Stomach smooth muscle (tissue), 2 donors: ENCODE results near the gene WFDC1.

Source experiments
- H3K27ac ChIP-seq: one replicate; pipeline ENCODE4 v1.7.0; 2013; ENCODE audit warnings: mild to moderate bottlenecking, low read length, inconsistent platforms
- H3K27me3 ChIP-seq, 2 donors: one replicate each; pipeline ENCODE4 v1.7.0; 2013; ENCODE audit warnings: low read length in 2 of 2; ENCODE audit not compliant: insufficient read depth in 2 of 2, control insufficient read depth in 1 of 2
- H3K36me3 ChIP-seq, 2 donors: one replicate each; pipeline ENCODE4 v1.7.0; 2013; ENCODE audit warnings: low read length in 2 of 2; ENCODE audit not compliant: control insufficient read depth in 2 of 2, insufficient read depth in 2 of 2
- H3K4me1 ChIP-seq: one replicate; pipeline ENCODE4 v1.7.0; 2013; ENCODE audit warnings: low read length; ENCODE audit not compliant: control insufficient read depth, insufficient read depth
- H3K4me3 ChIP-seq, 2 donors: one replicate each; pipeline ENCODE4 v1.7.0; 2013; ENCODE audit warnings: low read length in 2 of 2
- H3K9ac ChIP-seq, 2 donors: one replicate each; pipeline ENCODE4 v1.7.0; 2013; ENCODE audit warnings: low read length in 2 of 2, mild to moderate bottlenecking in 1 of 2
- H3K9me3 ChIP-seq, 2 donors: one replicate each; pipeline ENCODE4 v1.7.0; 2013; ENCODE audit warnings: low read length in 2 of 2; ENCODE audit not compliant: control insufficient read depth in 2 of 2
- donor health status: healthy.
- donor health status: Pancreatic carcinoma.

WFDC1 gene

DNA sequence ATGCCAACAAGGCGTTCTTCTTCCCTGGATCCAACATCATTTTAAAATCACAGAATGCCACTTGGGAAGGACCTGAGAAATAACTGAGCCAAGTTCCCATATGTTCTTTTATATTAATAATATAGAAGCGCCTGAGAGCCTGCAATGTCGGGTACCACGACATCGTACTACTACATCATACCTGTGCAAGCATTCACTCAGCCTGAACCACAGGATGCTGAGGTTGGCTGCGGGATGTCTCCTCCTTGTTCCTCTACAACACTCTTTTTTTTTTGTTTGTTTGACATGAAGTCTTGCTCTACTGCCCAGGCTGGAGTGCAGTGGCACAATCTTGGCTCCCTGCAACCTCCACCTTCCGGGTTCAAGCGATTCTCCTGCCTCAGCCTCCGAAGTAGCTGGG lies 71.5 kb downstream of the WFDC1 start:
- Histone ChIP-seq H3K9me3 (no peaks in the 10 kb centered on the region), H3K27ac (no peak overlapping the region), H3K4me3 (no peak overlapping the region), H3K4me1 (no peaks in the 10 kb centered on the region), H3K36me3 (no peaks in the 10 kb centered on the region), H3K9ac (no peak overlapping the region), H3K27me3 (peaks cover 26 to 28% of the 10 kb centered on the region in 2 donors)

- no peaks in the 10 kb centered on the region for H3K4me1 ChIP-seq
- H3K27ac ChIP-seq, result no peak overlapping the region
- H3K9me3 ChIP-seq, result no peaks in the 10 kb centered on the region
- peaks cover 26 to 29% of the 10 kb centered on the region in 2 donors for H3K27me3 ChIP-seq
- no peak overlapping the region for H3K4me3 ChIP-seq
- no peaks in the 10 kb centered on the region for H3K36me3 ChIP-seq
- H3K9ac ChIP-seq, result no peak overlapping the region
These were observed 72.6 kb downstream of the WFDC1 start for GRCh38 chr16:84367297-84367680.

GRCh38 chr16:84367750-84368307 lies 73.2 kb downstream of the WFDC1 start:
- no peaks in the 10 kb centered on the region for H3K4me1 ChIP-seq
- H3K4me3 ChIP-seq, result no peak overlapping the region
- H3K27ac ChIP-seq, result no peak overlapping the region
- H3K27me3 ChIP-seq, result peaks cover 26 to 29% of the 10 kb centered on the region in 2 donors
- H3K9me3 ChIP-seq, result no peaks in the 10 kb centered on the region
- no peak overlapping the region for H3K9ac ChIP-seq
- no peaks in the 10 kb centered on the region for H3K36me3 ChIP-seq

DNA sequence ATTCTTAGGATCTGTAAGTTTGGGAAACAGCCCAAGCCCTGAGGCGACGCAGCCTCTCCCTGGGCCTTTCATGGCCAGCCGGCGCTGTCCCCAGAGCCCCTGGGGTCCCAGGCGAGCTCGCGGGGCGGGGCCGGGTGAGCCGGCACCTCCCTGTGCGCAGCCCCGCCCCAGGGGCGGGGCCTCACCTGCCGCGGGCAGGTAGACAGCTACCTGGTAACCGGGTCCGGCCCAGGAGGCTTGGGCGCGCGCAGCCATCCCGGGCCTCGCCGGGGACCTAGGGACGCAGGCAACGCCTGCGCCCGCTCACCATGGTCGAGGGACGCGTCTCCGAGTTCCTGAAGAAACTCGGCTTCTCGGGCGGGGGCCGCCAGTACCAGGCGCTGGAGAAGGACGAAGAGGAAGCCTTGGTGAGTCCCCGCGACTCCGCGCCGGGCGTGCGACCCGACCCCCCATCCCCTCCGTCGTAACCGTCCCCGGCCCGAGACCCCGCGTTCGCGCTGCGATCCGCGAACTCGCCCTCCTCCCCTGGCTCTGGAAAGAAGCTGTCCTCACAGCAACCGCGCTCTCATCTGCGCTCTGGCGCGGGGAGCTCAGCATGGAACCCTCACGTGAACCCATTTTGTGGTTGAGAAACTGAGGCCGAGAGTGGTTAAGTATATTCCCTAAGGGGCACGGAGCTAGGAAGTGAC lies 73.8 kb downstream of the WFDC1 start, which contains the start of gene ATP2C2:
ATP2C2 (plus strand) TSS at position 231 of the 689 bp plus-strand sequence; CDS start at position 309, 78 bp downstream.
- Histone ChIP-seq H3K36me3 (no peaks in the 10 kb centered on the region), H3K4me3 (no peak within 1 kb of the TSS), H3K9ac (no peak within 1 kb of the TSS), H3K27me3 (peaks cover 26 to 29% of the 10 kb centered on the region in 2 donors), H3K27ac (no peak within 1 kb of the TSS), H3K9me3 (no peaks in the 10 kb centered on the region), H3K4me1 (no peaks in the 10 kb centered on the region)

GRCh38 chr16:84369105-84369504 lies 74.4 kb downstream of the WFDC1 start:
- Histone ChIP-seq H3K27ac (no peak overlapping the region), H3K4me1 (no peaks in the 10 kb centered on the region), H3K4me3 (no peak overlapping the region), H3K9me3 (no peaks in the 10 kb centered on the region), H3K9ac (no peak overlapping the region), H3K27me3 (peaks cover 26 to 29% of the 10 kb centered on the region in 2 donors), H3K36me3 (no peaks in the 10 kb centered on the region)

DNA sequence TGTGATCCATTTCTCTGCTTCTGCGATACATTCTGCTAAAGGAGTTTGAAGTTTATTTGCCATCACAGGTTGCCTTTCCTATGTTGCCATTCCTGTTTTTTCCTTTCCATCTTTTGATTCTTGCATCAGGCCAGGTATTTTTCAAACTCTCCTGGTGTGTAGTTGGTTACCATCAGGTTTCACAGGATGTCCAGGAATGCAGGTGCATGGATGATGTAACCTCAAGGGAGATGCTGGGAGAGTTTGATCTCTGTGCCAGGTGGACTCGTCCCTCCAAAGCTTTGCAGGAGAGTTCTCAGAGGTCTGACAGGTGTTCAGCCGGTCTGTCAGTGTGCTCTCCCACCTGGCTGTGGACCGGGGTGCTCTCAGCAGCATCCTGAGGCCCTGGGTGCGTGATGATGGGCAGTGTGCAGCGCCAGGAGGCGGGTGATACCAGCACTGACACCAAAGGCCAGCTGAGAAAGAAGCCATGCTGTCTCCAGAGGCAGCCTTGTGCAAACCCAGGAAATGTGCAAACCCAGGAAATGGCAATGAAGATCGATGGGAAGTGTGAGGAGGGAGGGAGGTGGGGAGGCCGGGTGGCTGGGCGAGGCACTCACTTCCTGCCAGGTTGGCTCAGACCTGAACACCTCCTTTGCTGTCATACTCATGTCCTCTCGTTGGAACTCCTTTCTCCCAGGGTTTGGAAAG lies 75.4 kb downstream of the WFDC1 start:
- Histone ChIP-seq H3K27me3 (peaks cover 26 to 29% of the 10 kb centered on the region in 2 donors), H3K9me3 (no peaks in the 10 kb centered on the region), H3K27ac (no peak overlapping the region), H3K4me3 (no peak overlapping the region), H3K36me3 (no peaks in the 10 kb centered on the region), H3K4me1 (no peaks in the 10 kb centered on the region), H3K9ac (no peak overlapping the region)

DNA sequence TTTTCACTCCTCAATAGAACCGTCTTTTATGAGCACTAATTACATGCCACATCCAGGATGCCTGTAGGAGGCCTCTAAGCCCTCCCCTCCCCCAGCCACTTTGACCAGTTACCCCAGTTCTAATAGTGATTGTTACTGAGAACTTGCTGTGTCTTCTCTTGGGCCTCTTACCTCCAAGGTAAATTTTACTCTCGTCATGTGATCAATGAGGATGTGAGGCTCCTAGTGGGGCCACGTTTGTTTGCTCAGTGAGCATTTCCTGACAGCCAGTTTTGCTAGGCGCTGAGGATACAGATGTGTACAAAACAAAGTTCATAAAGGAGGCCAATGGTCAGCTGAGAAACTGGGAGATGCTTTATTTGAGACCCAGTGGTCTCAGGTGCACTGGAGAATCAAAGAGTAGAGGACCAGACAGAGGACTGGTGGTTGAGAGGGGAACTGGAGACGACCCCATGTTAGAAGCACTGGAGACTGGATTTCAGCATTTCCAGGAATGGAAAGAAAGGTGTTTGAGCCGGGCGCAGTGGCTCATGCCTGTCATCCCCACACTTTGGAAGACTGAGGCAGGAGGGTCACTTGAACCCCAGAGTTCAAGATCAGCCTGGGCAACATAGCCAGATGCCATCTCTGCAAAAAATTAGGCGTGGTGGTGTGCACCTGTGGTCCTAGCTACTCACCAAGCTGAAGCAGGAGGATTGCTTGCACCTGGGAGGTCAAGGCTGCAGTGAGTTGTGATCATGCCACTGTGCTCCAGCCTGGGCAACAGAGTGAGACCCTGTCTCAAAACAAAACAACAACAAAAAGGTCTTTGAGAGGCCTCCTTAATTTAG lies 76.3 kb downstream of the WFDC1 start:
- Histone ChIP-seq H3K9ac (no peak overlapping the region), H3K4me3 (no peak overlapping the region), H3K36me3 (no peaks in the 10 kb centered on the region), H3K4me1 (no peaks in the 10 kb centered on the region), H3K9me3 (no peaks in the 10 kb centered on the region), H3K27ac (no peak overlapping the region), H3K27me3 (peaks cover 25 to 27% of the 10 kb centered on the region in 2 donors)

- Histone ChIP-seq H3K4me1 (no peaks in the 10 kb centered on the region), H3K27ac (no peak overlapping the region), H3K36me3 (no peaks in the 10 kb centered on the region), H3K9ac (no peak overlapping the region), H3K4me3 (no peak overlapping the region), H3K9me3 (no peaks in the 10 kb centered on the region), H3K27me3 (peaks cover 25 to 26% of the 10 kb centered on the region in 2 donors)
These were observed 76.8 kb downstream of the WFDC1 start for GRCh38 chr16:84371553-84371865.

DNA sequence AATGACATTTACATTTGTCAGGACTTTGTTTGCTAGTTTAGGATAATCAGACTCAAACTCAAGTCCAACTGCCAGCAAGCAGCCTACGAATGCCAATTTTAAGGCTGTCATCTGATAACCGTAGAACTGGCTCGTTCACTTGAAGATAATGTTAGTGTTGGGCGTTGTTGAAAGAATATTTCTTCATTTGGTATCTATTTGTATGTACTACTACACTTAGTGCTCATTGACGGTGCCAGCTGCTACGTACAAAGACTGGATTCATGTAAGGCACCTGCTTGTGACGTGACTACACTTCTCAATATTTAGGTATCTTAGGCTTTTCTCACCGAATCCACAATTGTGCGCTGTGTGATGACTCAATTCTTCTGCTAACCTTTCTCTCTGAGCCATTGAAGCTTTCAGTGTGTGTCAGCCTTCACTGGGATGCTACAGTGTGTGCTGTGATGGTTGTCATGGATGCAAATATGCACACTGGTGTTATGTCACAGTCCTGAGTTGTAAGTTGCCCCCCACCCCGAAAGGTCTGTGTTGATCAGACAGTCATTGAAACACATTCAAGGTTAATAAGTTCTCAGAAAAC lies 79.3 kb downstream of the WFDC1 start:
- Histone ChIP-seq H3K4me3 (no peak overlapping the region), H3K27ac (no peak overlapping the region), H3K9ac (no peak overlapping the region), H3K27me3 (peaks cover 12 to 15% of the 10 kb centered on the region in 2 donors), H3K4me1 (no peaks in the 10 kb centered on the region), H3K36me3 (no peaks in the 10 kb centered on the region), H3K9me3 (no peaks in the 10 kb centered on the region)

DNA sequence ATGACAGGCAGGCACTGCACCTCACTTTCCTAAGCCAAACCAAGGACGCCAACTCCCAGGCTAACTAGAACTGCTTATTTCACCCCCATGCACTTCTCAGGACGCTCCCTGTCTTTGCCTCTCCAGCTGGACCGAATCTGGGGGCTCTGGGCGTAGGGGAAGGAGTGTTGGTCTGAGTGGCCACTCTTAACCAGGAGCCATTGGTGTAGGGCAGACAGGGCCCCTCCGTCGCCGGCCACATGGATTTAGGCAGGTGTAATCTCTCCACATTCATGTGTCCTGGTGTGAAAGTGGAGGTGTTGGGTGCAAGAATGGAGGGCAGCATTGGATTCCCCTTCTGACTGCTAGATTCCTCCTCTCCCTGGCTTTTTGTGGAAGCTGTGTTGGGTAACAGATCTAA lies 83.4 kb downstream of the WFDC1 start:
- no peaks in the 10 kb centered on the region for H3K36me3 ChIP-seq
- H3K9me3 ChIP-seq, result no peaks in the 10 kb centered on the region
- H3K4me3 ChIP-seq, result no peak overlapping the region
- H3K27me3 ChIP-seq, result peaks cover 3 to 5% of the 10 kb centered on the region in 2 donors
- no peak overlapping the region for H3K9ac ChIP-seq
- no peak overlapping the region for H3K27ac ChIP-seq
- no peaks in the 10 kb centered on the region for H3K4me1 ChIP-seq
